Ascending aorta (tissue), 2 donors: ENCODE data around the gene XIRP2. TPM values are rescaled to one million over a fixed set of nuclear protein-coding genes. Genes with fewer than 3 reads are reported as not detected.

Experiments used
- DNase-seq, 2 donors: peaks; one replicate each; pipeline ENCODE4 v3.0.0-alpha.2; 2019; ENCODE audit warnings: low spot score in 2 of 2
- H3K27ac ChIP-seq, 2 donors: fragments of 200-600 bp; sonication (generic); one replicate each; pipeline ENCODE4 v1.5.1; 2016 to 2017; ENCODE audit warnings: mild to moderate bottlenecking in 1 of 2
- H3K27me3 ChIP-seq: fragments of 200-600 bp; sonication (generic); one replicate; pipeline ENCODE4 v1.5.1; 2017
- H3K36me3 ChIP-seq, 2 donors: fragments of 200-600 bp; sonication (generic); one replicate each; pipeline ENCODE4 v1.5.1; 2016
- H3K4me1 ChIP-seq, 2 donors: fragments of 200-600 bp; sonication (generic); one replicate each; pipeline ENCODE4 v1.5.1; 2016 to 2017; ENCODE audit warnings: mild to moderate bottlenecking in 1 of 2
- H3K4me3 ChIP-seq, 2 donors: fragments of 200-600 bp; sonication (generic); one replicate each; pipeline ENCODE4 v1.5.1; 2016 to 2017; ENCODE audit warnings: mild to moderate bottlenecking in 1 of 2
- H3K9me3 ChIP-seq, 2 donors: fragments of 200-600 bp; sonication (generic); one replicate each; pipeline ENCODE4 v1.5.1; 2016
- CTCF ChIP-seq, 3 experiments: fragments of 200-600 bp in 2 of 3; fragments of 450-650 bp in 1 of 3; sonication (generic) in 2 of 3; IDR thresholded peaks; one replicate each; pipeline ENCODE4 v1.5.1; 2016 to 2019; ENCODE audit warnings: antibody characterized with exemption in 3 of 3, mild to moderate bottlenecking in 1 of 3, moderate library complexity in 1 of 3
- intact Hi-C: fragments of 100-400 bp; cut with DNase I; formaldehyde crosslinking; loops from one replicate; pipeline ENCODE4 v1.15.1; 2023
- total RNA-seq: library from RNA; depleted of rRNA; stranded (reverse); fragments of >200 nt; gene quantifications from one replicate; pipeline ENCODE4 v1.1.0, GENCODE V29; 2016

Gene XIRP2
- total RNA-seq, 1 donor from 2014 or later: 1.2 TPM

- no peak for DNase-seq
- H3K36me3 ChIP-seq: no peaks in the 10 kb centered on the region
- H3K4me3 ChIP-seq: peak overlapping the region in 1 of 2 donors; percentile 22
- peak overlapping the region; percentile 3 to 60 for H3K27ac ChIP-seq
- H3K9me3 ChIP-seq: no peaks in the 10 kb centered on the region
- H3K27me3 ChIP-seq: no peaks in the 10 kb centered on the region
- H3K4me1 ChIP-seq: peaks cover 0 to 23% of the 10 kb centered on the region in 2 donors
- TF ChIP-seq CTCF (IDR thresholded peaks at IDR 0.05): no peak
- intact Hi-C loops: loop anchor here (5.0 kb wide), 1 partner anchor 104 kb away; the partner anchor contains the start of gene B3GALT1
Measured at GRCh38 chr2:167187978-167188967, 300.0 kb downstream of the XIRP2 start.

- intact Hi-C loops: loop anchor here (5.0 kb wide), 1 partner anchor 48 kb away; no protein-coding TSS in a partner anchor
- DNase-seq: no peak
- peaks cover 0 to 23% of the 10 kb centered on the region in 2 donors for H3K4me1 ChIP-seq
Measured at GRCh38 chr2:167190053-167190452, 301.8 kb downstream of the XIRP2 start.

GRCh38 chr2:167191588-167191987 lies 303.3 kb downstream of the XIRP2 start:
- intact Hi-C loops: loop anchor here (5.0 kb wide), 1 partner anchor 49 kb away; no protein-coding TSS in a partner anchor
- Histone ChIP-seq H3K9me3 (no peaks in the 10 kb centered on the region), H3K4me3 (no peak overlapping the region), H3K4me1 (peaks cover 0 to 23% of the 10 kb centered on the region in 2 donors), H3K27ac (no peak overlapping the region), H3K36me3 (no peaks in the 10 kb centered on the region), H3K27me3 (no peaks in the 10 kb centered on the region)
- TF ChIP-seq CTCF (IDR thresholded peaks at IDR 0.05): no peak
- DNase-seq: no peak

More at GRCh38 chr2:167190053-167190452, 301.8 kb downstream of the XIRP2 start:
- H3K9me3 ChIP-seq: no peaks in the 10 kb centered on the region
- H3K27me3 ChIP-seq: no peaks in the 10 kb centered on the region
- no peaks in the 10 kb centered on the region for H3K36me3 ChIP-seq
- no peak overlapping the region for H3K27ac ChIP-seq
- no peak overlapping the region for H3K4me3 ChIP-seq
- TF ChIP-seq CTCF (IDR thresholded peaks at IDR 0.05): no peak

- no peak overlapping the region for H3K27ac ChIP-seq
- H3K4me3 ChIP-seq: no peak overlapping the region
- no peak for DNase-seq
- H3K4me1 ChIP-seq: peaks cover 0 to 16% of the 10 kb centered on the region in 2 donors
- H3K9me3 ChIP-seq: no peaks in the 10 kb centered on the region
- intact Hi-C loops: loop anchor here (5.0 kb wide), 1 partner anchor 51 kb away; no protein-coding TSS in a partner anchor
- no peaks in the 10 kb centered on the region for H3K36me3 ChIP-seq
- no peak for TF ChIP-seq CTCF (IDR thresholded peaks at IDR 0.05)
- H3K27me3 ChIP-seq: no peaks in the 10 kb centered on the region
Measured at GRCh38 chr2:167192833-167193232, 304.6 kb downstream of the XIRP2 start.

- no peak overlapping the region for H3K27ac ChIP-seq
- peaks cover 0 to 4% of the 10 kb centered on the region in 2 donors for H3K4me1 ChIP-seq
- intact Hi-C loops: no loop called here
- H3K4me3 ChIP-seq: peak overlapping the region in 1 of 2 donors; percentile 20
- no peaks in the 10 kb centered on the region for H3K27me3 ChIP-seq
- no peak for DNase-seq
- no peak for TF ChIP-seq CTCF (IDR thresholded peaks at IDR 0.05)
- H3K36me3 ChIP-seq: no peaks in the 10 kb centered on the region
- H3K9me3 ChIP-seq: no peaks in the 10 kb centered on the region
Measured at GRCh38 chr2:167196461-167197252, 308.4 kb downstream of the XIRP2 start.
